ENCODE results near the gene EXOC6B.

DNA sequence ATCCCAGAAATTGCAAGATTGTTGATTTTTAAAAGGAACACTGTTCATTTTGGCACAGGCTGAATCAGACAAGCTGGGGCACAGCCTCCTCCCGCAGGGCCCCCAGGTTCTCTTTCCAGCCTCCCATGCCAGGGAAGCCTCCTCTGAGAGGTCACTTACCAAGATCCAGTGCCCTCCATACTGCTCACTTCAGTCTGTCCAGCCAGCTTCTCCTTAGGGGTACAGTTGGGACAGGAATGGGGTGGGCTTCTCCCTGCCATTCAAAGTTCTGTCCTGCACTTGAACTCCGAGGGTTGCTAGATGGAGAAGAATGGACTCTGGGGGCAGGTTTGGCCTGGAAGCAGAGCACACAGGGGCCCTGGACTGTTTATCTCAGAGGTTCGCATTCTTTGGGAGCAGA, 670.7 kb downstream of the EXOC6B start:
- TF ChIP-seq SUZ12 (IDR thresholded peaks at IDR 0.05; ENCODE audit: extremely low read depth, insufficient read depth, insufficient read length) (no peak), YY1 (IDR thresholded peaks at IDR 0.05; ENCODE audit: insufficient read depth, insufficient read length) (no peak)

Measured in NT2/D1 (cell line).